Effector CD8-positive, alpha-beta T cell (primary cell): ENCODE data around the gene JADE1.

Source experiments
- DNase-seq: peaks from one replicate; lab custom pipeline; 2025; lab: John Stamatoyannopoulos, UW

JADE1 gene

DNA sequence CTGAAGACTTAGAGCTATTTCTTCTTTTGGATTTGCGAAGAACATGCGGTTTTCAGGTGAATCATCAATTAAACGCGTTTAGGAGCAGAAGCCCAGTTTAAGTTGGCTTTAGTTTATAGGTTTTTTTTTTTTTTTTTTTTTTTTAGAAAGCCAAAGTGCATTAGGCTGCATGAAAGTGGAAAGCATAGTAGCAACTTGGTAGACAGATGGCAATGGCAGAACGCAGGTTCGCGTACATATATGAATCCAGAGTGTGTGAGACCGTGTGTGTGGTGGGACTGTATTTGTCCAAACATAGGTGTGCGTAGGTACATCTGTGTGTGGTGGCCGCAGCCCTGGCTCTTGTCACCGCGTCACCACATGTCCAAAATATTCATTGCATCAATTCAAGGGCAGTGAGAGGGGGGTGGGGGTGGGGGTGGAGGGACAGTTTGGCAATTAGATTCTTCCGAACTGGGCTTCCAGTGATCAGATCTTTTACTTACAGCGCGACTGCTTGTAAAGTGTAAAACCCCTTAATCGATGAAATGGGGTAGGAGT, 901 bp downstream of the JADE1 start:
- DNase-seq, result no peak

DNA sequence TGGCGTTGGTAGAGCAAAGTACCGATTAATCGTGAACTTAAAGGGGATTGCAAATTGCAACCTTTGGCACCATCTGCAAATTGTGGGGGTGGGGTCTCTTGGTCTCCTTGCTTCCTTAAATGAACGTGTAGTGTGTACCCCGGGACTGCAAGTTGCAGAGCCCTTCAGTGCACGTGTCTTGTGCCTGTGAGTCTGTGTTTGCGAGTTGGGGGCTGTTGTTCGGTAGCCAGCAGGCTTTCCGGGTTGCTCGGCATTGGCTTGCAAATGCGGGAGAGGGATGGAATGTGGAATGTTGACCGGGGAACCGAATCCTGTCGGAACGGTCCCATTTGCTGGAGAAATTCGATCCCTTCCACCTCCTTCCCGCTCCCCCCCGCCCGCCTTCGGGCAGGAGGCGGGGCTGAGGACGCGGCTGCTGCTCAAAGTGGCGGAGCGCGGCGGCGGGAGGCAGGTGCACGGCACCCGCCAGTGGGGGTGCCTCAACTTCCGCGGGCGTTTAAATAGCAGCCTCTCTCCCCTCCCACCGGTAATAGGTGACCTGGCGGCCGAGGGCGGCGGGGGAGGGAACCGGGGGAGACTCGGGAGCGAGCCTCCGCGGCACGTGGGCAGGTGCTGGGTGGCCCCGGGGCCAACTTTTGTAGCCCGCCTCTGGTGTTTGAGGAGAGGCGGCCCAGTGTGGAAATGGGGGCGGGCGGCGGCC, 1.5 kb downstream of the JADE1 start:
- peak; percentile 69 for DNase-seq

DNA sequence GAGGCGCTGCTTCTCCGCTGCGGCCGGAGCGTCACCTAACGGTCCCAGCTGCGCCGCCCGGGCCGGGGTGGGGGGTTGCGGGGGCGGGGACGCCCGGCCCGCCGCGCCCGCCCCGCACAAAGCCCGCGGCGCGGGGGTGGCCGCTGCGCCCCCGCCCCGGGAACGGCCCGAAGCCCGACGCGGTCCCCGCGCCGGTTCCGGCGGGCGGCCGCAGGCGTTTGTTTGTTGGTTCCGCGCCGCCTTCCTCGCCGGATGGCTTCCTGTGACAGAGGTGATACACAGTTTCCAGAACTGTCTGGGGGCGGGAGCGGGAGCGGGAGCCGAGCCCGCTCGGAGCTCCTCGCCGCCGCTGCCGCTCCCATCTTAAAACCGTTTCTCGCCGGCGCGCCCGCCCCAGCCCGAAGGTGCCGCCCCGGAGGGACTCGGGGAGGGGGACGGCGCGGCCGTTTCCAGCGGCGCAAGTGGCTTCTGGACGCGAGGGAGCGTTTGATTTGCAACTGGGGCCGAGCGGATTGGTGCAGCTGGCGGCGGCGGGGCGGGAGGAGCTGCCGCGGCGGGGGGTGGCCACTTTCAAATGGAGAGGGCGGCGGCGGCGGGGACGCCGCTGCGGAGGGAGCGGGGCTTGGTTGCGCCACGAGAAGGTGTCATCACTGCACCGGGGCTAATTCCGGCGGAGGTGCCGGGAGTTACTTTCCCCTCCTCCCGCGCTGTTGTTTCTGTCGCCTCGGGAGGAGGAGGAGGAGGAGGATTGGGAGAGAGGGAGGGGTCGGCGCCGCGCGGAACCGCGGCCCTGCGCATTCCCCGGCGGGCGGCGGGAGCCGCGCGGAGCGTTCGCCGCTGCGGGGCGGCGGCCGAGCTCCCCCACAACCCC, 2.3 kb downstream of the JADE1 start:
- DNase-seq, result peak; percentile 61

DNA sequence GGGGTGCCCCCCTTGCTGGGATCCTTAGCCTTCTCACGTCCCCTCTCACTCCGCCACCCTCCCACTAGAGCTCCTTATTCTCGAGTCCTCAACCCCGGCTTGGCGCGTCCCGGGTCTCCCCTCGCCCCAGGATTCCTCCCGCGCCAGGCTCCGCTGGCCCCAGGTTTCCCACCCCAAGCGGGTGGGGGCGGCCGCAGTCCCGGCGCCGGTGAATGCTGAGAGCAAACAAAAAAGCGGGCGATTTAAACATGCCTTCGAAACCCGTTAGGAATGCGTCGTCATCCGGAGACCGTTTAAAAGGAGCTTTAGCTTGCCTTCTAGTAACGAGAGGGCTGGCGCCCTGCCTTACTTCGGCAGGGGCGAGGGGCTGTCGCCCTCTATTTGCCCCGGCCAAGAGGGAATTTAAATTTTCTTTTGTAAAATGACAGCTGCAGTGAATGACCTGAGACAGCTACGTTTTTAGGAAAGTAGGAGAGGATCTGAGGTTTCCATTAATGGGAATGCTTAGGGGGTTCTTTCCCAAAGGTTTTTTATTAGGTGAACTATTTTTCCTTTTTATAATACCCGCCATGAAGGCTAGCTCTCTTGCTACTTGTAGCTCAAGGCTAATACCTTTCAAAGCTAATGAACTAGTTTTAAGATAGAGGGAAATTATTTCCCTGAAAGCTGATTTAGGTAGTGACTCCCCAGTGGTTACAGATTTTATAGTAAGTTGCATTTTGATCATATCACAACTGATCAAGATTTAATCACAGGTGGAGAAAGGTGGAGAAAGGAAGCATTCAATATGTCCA, 3.1 kb downstream of the JADE1 start:
- peak; percentile 29 for DNase-seq

DNA sequence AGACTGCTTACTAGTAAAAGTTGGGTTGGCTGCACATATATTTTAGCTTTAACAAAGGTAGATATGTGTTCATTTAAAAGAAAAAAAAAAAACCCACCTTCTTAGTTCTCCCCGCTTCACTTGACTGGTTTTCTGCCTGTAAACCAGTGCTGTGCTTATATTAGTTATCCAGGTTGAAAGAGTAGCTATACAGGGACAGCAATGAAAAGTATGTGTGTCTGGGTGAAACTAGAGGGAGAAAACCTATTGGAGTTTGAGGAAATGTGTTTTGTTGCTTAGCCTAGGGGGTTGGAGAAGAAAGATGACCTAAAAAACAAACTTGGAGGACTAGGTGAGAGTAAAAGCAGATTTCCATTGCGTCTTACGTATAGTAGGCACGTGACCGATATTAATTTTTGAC, 4.5 kb downstream of the JADE1 start:
- no peak for DNase-seq

DNA sequence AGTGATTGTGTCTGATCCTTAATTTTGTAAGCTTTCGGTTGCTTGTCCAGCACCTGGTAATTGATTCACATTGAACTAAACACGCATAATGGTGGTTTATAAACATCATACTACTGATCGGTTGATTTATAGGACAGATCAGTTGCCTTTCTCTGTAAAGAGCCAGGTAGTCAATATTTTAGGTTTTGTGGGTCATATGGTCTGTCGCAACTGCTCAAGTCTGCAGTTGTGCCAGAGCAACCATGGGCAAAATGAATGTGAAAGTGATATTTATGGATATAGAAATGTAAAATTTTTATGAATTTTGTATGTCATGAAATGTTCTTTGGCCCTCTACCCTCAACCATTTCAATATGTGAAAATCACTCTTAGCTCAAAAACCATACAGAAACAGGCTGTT, 8.9 kb downstream of the JADE1 start:
- DNase-seq, result no peak

DNA sequence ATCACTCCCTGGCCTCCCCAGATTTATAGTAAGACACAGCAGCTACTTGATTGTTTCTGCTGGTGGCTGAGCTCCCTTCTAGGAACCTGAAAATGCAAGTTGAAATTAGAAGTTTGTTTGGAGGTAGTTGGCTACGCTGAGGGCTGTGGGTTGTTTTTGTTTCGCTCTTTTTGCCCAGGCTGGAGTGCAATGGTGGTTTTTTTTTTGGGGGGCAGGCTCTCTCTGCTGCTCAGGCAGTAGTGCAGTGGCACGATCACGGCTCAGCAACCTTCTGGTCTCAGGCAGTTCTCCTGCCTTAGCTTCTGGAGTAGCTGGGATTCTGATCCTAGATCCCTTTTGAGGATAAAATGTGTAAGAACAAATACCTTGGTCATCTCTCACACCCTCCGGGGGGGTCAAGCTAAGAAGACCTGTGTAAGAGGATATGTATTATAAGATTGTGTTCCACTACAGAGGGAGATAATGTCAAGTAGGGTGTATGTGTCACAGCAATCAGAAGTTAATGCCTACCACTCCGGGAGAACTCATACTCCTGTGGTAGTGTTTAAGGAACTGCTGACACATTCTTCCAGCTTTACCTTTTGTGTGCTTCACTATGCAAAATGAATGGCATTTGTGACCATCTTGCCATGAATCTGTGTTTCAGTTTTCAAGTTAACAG, 9.7 kb downstream of the JADE1 start:
- DNase-seq, result no peak

DNA sequence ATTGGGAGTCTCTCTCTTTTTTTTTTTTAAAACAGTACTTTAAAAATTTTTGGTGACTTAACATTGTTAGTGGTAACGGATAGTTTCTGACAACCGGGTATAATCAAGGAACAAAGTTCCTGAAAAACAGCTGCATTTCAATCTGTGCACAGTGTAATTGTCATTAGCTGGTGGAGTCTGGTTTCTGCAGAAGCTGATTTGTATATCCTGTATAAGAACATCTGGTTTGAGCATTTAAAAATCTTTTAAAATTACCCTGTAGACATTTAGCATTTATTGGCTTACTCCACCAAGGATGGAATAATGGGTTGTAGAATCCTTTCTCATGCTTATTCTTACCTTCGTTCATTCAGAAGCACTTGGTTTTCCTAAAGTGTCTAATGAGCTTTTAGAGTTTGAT, 11.2 kb downstream of the JADE1 start:
- DNase-seq, result no peak

DNA sequence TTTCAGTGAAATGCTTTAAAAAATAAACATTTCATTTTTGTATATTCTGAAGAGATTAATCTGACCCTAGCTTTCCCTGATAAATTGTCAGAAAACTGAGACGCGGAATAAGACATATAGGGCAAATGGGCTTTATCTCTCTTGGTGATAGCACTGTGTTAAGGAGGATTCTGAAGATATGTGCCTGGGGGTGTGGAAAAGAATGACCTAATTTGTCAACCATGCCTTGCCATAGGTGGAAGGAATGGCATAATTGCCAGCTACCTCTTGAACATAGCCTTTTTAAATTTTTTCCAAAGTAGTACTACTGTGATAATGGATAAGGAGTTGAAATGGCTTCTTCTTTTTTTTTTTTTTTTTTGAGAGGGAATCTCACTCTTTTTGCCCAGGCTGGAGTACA, 11.7 kb downstream of the JADE1 start:
- DNase-seq, result no peak

DNA sequence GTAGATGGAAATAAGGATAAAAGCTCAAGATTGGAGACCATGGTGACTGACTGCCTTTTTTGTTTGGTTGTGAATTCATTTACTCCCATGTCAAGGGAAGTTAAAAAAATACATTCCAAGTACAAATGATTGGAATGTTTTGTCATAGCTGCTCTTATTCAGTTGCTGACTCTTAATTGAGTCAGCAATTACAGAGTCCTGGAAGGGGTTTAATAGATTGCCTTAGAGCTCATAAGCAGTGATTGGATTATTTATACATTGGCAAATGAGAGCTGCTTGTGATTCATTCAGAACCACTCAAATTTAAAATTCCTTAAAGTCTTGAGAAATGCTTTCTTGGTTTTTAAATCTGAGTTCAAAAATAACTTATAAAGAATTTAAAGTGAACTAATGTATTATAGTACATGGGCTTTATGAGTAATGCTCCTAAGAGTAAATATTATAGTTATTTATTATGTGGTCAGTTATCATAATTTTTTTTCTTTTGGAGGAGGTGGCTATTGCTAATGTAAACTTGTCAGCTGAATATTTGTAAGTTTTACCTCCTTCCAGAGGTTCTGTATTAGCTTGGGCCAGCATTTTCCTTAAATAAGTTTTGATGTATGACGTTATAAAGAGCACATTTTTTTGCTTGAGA, 13.6 kb downstream of the JADE1 start:
- no peak for DNase-seq

DNA sequence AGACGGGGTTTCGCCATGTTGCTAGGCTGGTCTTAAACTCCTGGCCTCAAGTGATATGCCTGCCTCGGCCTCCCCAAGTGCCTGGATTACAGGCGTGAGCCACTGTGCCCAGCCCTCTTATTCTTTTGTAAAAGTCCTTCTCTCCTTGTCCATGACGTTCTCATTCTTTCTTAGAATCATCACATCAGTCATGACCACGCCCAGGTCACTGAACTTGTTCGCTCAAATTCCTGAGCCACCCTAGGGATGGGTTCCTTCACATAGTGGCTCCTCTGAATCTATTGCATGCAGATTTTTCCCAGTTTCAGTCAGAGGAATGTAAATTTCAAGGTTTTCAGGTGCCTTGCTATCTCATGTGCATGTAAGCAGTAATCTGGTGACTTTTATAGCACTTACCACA, 15.7 kb downstream of the JADE1 start:
- DNase-seq, result no peak

DNA sequence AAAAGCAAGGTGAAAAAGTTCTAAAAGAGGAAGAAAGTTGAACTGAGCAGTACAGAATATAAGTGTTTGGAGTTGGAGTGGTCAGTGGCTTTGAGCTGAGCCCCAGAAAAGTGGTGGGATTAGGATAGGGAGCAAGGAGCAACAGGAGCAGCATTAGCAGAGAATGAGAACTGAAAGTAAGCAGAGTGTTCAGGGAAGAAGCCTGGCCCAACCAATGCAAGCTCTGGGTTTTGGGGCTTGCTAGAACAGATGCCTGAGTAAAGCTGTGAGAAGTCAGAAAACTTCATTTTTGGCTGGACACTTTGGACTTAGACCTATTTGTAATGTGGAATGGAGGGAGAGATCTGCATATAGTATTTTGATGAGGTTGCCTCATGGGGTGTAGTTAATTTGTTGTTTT, 17.8 kb downstream of the JADE1 start:
- DNase-seq, result no peak

DNA sequence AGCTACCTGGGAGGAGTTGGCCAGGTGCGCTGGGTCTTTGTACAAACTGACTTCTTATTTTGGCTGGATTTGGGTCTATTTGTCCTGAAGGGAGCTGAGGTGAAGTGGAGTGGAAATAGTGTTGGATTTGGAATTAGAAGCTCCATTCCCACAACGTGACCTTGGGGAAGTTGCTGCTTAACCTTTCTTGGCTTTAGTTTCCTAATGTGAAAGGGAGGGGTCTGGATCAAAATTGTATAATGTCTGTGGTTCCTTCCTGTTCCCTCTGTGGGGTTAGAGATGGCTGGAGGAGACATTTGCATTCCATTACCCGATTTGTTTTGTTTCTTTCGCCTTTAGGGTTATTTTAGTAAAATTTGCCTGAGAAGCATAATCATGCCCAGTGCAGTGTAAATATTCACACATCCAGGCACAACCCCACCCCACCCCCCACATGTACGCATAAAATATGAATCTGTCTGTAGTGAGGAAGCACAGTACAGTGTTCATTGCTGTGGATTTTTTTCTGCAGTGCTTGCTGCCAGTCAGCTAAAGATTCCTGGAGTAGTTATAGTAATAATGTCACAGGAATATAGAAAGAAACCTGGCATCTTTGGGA, 21.5 kb downstream of the JADE1 start:
- DNase-seq, result no peak

DNA sequence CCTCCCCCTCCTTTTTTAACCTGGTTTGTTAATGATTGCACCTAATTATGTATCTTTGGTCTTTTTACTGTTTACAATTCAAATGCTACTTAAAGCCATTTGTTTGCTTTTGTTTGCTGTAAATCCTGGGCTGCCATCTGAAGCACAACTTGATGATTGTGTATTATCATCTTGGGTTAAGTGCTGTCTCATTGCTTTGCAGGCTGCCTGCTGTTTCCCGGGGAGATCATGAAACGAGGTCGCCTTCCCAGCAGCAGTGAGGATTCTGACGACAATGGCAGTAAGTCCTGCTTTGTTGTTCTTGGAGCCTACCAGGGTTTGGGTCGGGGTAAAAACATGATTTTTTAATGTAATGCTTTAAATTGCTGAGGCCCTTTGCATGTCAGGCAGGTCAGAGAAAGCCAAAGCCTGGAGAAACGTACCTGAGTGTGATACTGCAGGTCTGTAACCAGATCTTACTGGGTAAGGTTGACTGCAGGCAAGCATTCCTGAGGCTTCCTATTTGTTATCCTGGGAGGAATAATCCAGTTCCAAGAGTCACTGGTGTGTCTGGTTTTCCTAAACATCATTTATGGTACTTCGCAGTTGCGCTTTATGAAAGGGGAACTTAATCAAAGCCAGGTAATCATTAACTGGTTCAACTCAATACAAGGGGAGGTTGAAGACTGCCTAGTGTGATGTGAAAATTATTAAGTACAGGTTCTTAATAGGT, 22.2 kb downstream of the JADE1 start:
- DNase-seq, result no peak

DNA sequence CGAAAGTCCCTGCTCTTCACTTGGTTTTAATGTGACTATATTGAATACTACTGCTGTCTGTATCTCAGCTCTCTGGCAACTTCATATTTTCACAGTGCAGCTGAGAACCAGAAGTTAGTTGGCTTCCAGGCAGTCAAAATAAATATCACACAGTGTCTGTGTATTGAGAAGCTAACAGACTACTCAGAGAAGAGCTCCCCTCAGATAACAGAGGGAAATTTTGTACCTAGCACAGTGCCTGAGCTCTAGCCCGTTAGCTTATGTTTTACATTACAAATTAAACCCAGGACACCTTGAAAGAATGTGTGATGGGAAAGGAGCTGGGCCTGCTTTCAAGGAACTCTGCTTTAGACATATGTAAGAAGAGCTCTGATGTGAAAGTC, 22.7 kb downstream of the JADE1 start:
- no peak for DNase-seq

DNA sequence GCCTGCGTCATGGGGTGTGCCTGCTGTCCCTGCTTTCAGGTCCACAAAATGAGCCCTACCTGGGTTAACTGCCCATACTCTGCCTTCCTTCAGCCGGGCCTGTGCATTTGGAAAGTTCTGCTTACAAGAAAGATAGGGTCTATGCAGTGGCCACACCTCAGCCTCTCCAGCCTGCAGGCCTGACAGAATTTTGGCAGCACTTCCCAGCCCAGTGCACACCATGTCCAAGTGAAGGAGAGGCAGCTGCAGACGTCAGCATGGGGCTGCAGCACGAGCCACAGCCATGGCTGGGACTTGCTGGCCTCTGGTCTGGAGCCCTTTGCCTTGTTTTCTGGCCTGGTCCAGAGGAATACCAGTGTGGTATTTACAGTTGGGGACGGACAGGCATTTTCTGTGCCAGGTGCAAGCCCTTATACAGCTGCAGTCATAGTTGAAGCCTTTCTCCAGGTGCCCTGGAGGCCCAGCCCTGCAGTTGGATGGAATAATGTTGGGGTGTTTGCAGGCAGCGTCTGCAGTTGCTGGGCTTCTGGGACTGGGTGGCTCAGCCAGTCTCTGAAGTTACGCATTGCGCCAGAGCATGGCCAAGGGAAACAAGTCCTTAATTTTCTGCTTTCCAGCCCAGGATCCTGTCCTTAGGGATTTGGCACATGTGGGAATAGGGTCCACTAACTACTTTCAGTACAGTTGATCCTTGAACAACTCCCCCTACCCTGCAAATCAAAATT, 26.2 kb downstream of the JADE1 start:
- DNase-seq, result no peak

DNA sequence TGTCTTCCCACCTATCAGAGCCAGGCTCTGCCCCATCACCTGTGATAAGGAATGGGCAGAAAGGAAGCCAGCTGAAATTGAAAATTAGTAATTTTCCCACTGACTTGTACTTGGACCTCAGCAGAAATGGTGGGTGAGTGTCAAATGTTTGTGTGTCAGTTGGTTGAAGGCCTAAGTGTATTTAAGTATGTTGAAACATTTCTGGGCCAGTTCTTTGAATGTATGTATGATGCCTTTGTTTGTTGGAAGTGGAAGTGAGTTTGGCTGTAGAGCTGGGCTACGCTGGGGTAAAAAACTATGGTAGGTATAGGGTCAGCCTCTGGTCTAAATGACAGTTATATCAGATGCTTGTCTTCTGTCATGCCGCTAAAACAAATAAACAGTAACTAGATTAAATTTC, 27.7 kb downstream of the JADE1 start:
- DNase-seq, result no peak

DNA sequence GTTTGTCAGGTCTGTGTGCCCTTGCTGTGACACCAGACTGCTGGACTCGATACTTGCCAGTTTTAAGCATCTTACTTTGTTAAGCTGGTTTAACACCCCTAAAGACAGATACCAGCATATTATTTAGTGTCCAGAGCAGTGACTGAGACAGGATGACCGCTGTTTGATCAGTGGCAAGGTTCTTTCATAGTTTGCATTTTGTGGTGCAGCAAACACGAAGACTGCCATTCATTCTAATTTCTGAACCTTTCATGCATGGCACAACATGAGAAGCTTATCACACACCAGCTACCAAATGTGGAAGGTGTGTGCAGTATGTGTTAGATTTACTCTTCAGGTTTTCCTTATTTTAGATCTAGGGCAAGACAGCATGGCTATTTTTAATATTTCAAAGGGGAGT, 28.2 kb downstream of the JADE1 start:
- DNase-seq, result no peak

DNA sequence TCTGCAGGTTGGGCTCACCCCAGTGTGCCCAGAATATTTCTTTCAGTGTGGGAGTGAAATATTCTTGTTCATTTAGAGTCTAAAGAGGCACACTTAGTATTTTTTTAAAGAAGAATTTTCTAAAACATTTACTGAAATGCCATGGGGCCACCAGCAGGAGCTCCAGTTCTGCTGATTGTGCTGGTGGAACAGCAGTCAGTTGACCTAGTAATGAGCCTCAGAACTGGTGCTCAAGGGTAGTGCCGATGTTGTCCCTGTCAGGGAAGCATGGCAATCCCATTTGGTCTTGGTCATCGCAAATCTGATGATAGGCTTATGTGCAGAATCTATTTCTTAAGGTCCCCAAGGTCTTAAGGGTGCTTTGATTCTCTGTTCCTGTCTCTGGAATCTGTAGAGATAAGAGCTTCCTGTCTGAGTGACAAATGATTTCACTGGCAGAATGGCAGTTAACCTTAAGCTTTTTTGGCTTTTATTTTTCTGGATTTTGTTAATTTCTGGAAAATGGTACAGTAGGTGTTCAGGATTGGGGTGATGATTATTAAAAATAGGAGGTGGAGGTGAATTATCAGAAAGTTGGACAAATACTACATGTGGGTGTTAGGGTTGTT, 31.3 kb downstream of the JADE1 start:
- no peak for DNase-seq
